ENCODE results near the gene CXCL5.
"Not testable (repeated sequence)": the region's sequence is repeated elsewhere in the genome, so short reads cannot be mapped to it uniquely, and the experiment has no call there.

The CXCL5 gene

GRCh38 chr4:73964862-73965611, 33.4 kb downstream of the CXCL5 start:
- no peak for DNase-seq

GRCh38 chr4:73962724-73963123, 35.8 kb downstream of the CXCL5 start:
- DNase-seq, result no peak

- DNase-seq, result not testable (repeated sequence)
Measured at GRCh38 chr4:73959041-73959440, 39.4 kb downstream of the CXCL5 start.

- no peak for DNase-seq
Measured at GRCh38 chr4:73952352-73952751, 46.1 kb downstream of the CXCL5 start.

GRCh38 chr4:73950376-73950920, 48.0 kb downstream of the CXCL5 start:
- DNase-seq, result not testable (repeated sequence)

GRCh38 chr4:73948990-73949706, 49.3 kb downstream of the CXCL5 start:
- no peak for DNase-seq

- DNase-seq, result no peak
Measured at GRCh38 chr4:73948291-73948690, 50.2 kb downstream of the CXCL5 start.

GRCh38 chr4:73947239-73947985, 51.1 kb downstream of the CXCL5 start:
- no peak for DNase-seq

- no peak for DNase-seq
Measured at GRCh38 chr4:73945674-73946449, 52.6 kb downstream of the CXCL5 start.
